K562 (cell line): ENCODE data around the gene VPS33A. TPM values are rescaled to one million over a fixed set of nuclear protein-coding genes. Genes with fewer than 3 reads are reported as not detected.

Experiments used
- ATAC-seq: fragments of 200-7000 bp; cut with Tn5 transposase; 3 replicates; pipeline ENCODE4 v1.9.1; 2020; ENCODE audit warnings: moderate library complexity
- BruUV-seq: library from RNA; stranded (reverse); fragments of 400-500 nt; replicated peaks from 2 replicates; lab custom pipeline; 2021; lab: Mats Ljungman, UMichigan
- CTCF ChIA-PET: fragments of 300-600 bp; formaldehyde crosslinking; extraction: SDS; loops from one replicate; lab custom pipeline; 2021; ENCODE audit warnings: low intra/inter-chr PET ratio; lab: Yijun Ruan, JAX
- POLR2A ChIA-PET: fragments of 300-600, 350-650 bp; sonication (Branson Sonifier 250); formaldehyde crosslinking; extraction: SDS; loops from one replicate; lab custom pipeline; 2021; ENCODE audit warnings: antibody characterized with exemption, inconsistent platforms; lab: Yijun Ruan, JAX
- DNase-seq, 4 experiments: peaks; one replicate each; pipeline versions ENCODE4 v3.0.0 to v3.0.0-alpha.2; 2011 to 2018; ENCODE audit warnings: low spot score in 3 of 4, mixed read lengths in 3 of 4; ENCODE audit errors: extremely low read depth in 1 of 4
- FAIRE-seq: peaks from 2 replicates; lab custom pipeline; 2011; peaks lifted over from hg19 to GRCh38; lab: Jason Lieb, UNC
- H2AFZ ChIP-seq: 2 replicates; pipeline ENCODE4 v1.6.0; 2011; ENCODE audit warnings: low read depth, low read length, control low read depth, inconsistent platforms
- H3K27ac ChIP-seq: fragments of 200-600 bp; 3 replicates; pipeline ENCODE4 v1.8.0; 2011; ENCODE audit warnings: low read depth, mild to moderate bottlenecking, control low read depth, inconsistent platforms, low read length, moderate library complexity, mixed read lengths; ENCODE audit errors: extremely low read depth
- H3K27me3 ChIP-seq, 2 experiments: fragments of 300-600 bp in 1 of 2; 2 replicates in 1 of 2; 3 replicates in 1 of 2; pipeline versions ENCODE4 v1.6.0 to v1.8.0; 2011; ENCODE audit warnings: inconsistent platforms in 2 of 2, low read length in 2 of 2, mild to moderate bottlenecking in 1 of 2, mixed read lengths in 1 of 2, moderate library complexity in 1 of 2; ENCODE audit not compliant: control insufficient read depth in 2 of 2, insufficient read depth in 2 of 2
- H3K36me3 ChIP-seq: fragments of 300-600 bp; 3 replicates; pipeline ENCODE4 v1.8.0; 2011; ENCODE audit warnings: mild to moderate bottlenecking, low read length, inconsistent platforms; ENCODE audit not compliant: control insufficient read depth, insufficient read depth
- H3K4me1 ChIP-seq, 2 experiments: fragments of 200-600 bp in 1 of 2; replicated peaks in 1 of 2; 2 replicates in 1 of 2; 3 replicates in 1 of 2; pipeline versions ENCODE4 v1.5.1 to v1.8.0; 2011; ENCODE audit warnings: inconsistent platforms in 2 of 2, low read length in 2 of 2, mild to moderate bottlenecking in 1 of 2, mixed read lengths in 1 of 2, moderate library complexity in 1 of 2; ENCODE audit not compliant: control insufficient read depth in 2 of 2, insufficient read depth in 2 of 2
- H3K4me2 ChIP-seq: 2 replicates; pipeline ENCODE4 v1.6.1; 2011; ENCODE audit warnings: low read length, control low read depth, inconsistent platforms, mixed read lengths; ENCODE audit not compliant: insufficient read depth
- H3K4me3 ChIP-seq: fragments of 200-600 bp; sonication (generic), shearing (Covaris generic); 2 replicates; pipeline ENCODE4 v1.5.1; 2016; ENCODE audit warnings: control low read depth, inconsistent platforms
- H3K79me2 ChIP-seq: fragments of 200-600 bp; 3 replicates; pipeline ENCODE4 v1.8.0; 2011; ENCODE audit warnings: low read length, inconsistent platforms; ENCODE audit not compliant: control insufficient read depth, insufficient read depth
- H3K9ac ChIP-seq, 2 experiments: 2 replicates each; pipeline versions ENCODE4 v1.6.0 to v1.6.1; 2011; ENCODE audit warnings: low read depth in 2 of 2, low read length in 2 of 2, control low read depth in 1 of 2, inconsistent platforms in 1 of 2, mild to moderate bottlenecking in 1 of 2, mixed read lengths in 1 of 2; ENCODE audit not compliant: insufficient read depth in 1 of 2
- H3K9me1 ChIP-seq: one replicate; pipeline ENCODE4 v1.6.0; 2011; ENCODE audit warnings: inconsistent platforms, mild to moderate bottlenecking, low read length, moderate library complexity; ENCODE audit not compliant: control insufficient read depth, insufficient read depth
- H3K9me3 ChIP-seq: replicated peaks from 2 replicates; pipeline ENCODE4 v1.5.1; 2011; ENCODE audit warnings: low read depth, low read length, inconsistent platforms; ENCODE audit not compliant: control insufficient read depth, insufficient read depth
- H4K20me1 ChIP-seq: replicated peaks from 2 replicates; pipeline ENCODE4 v1.6.1; 2011; ENCODE audit warnings: low read length, inconsistent platforms, mixed read lengths; ENCODE audit not compliant: control insufficient read depth, insufficient read depth
- BMI1 ChIP-seq: fragments of 150-350 bp; IDR thresholded peaks from 2 replicates; pipeline ENCODE4 v1.6.1; 2014; ENCODE audit warnings: low read length
- CHCHD3 ChIP-seq: fragments of 250-450 bp; sonication (Bioruptor Pico); IDR thresholded peaks from 2 replicates; pipeline ENCODE4 v2.1.2; 2022; ENCODE audit warnings: mild to moderate bottlenecking
- CREB1 ChIP-seq, 2 experiments: sonication (generic) in 1 of 2; formaldehyde crosslinking in 1 of 2; IDR thresholded peaks; 2 replicates each; pipeline versions ENCODE4 v1.6.1 to v1.8.0; 2012 to 2022; ENCODE audit warnings: inconsistent platforms in 1 of 2, mild to moderate bottlenecking in 1 of 2, missing genetic modification reagents in 1 of 2, moderate library complexity in 1 of 2
- FOXM1 ChIP-seq, 2 experiments: fragments of 450-650 bp in 1 of 2; sonication (generic) in 1 of 2; formaldehyde crosslinking in 1 of 2; IDR thresholded peaks; 2 replicates each; pipeline versions ENCODE4 v1.6.1 to v1.9.0; 2017 to 2022; ENCODE audit warnings: low read depth in 2 of 2, mild to moderate bottlenecking in 2 of 2, missing genetic modification reagents in 1 of 2, moderate library complexity in 1 of 2
- KLF1 ChIP-seq: fragments of 450-650 bp; IDR thresholded peaks from 2 replicates; pipeline ENCODE4 v1.6.1; 2016; ENCODE audit warnings: missing genetic modification characterization, missing compliant biosample characterization
- MECOM ChIP-seq: fragments of 250-450 bp; sonication (Bioruptor Pico); IDR thresholded peaks from 2 replicates; pipeline ENCODE4 v1.8.0; 2022; ENCODE audit warnings: inconsistent platforms
- SMAD1 ChIP-seq: fragments of 150-350 bp; IDR thresholded peaks from 2 replicates; pipeline ENCODE4 v1.6.1; 2014; ENCODE audit warnings: low read length, low read depth; ENCODE audit not compliant: partially characterized antibody
- STAT5A ChIP-seq: IDR thresholded peaks from 2 replicates; pipeline ENCODE4 v1.6.1; 2012; ENCODE audit warnings: low read length, inconsistent platforms, borderline replicate concordance
- TBL1XR1 ChIP-seq, 2 experiments: IDR thresholded peaks; 2 replicates each; pipeline ENCODE4 v1.6.1; 2012; ENCODE audit warnings: improper control_type of control experiment in 2 of 2, low read length in 2 of 2, mild to moderate bottlenecking in 1 of 2
- TCFL5 ChIP-seq: fragments of 250-450 bp; sonication (Bioruptor Pico); conservative IDR thresholded peaks from 2 replicates; pipeline ENCODE4 v1.6.1; 2021; ENCODE audit warnings: mild to moderate bottlenecking, moderate library complexity, matching md5 sums
- THRB ChIP-seq: fragments of 450-650 bp; formaldehyde crosslinking; conservative IDR thresholded peaks from 2 replicates; pipeline ENCODE4 v1.4.0; 2022; ENCODE audit warnings: mild to moderate bottlenecking, missing genetic modification characterization
- ZNF134 ChIP-seq: fragments of 250-450 bp; sonication (Bioruptor Pico); conservative IDR thresholded peaks from 2 replicates; pipeline ENCODE4 v1.4.0; 2020
- ZNF174 ChIP-seq: fragments of 250-450 bp; sonication (Bioruptor Pico); IDR thresholded peaks from 2 replicates; pipeline ENCODE4 v1.4.0; 2020; ENCODE audit warnings: mild to moderate bottlenecking
- ZNF282 ChIP-seq: sonication (generic); formaldehyde crosslinking; IDR thresholded peaks from 2 replicates; pipeline ENCODE4 v1.8.1; 2023; ENCODE audit warnings: missing genetic modification reagents
- WGBS: fragments of 100-300 bp; shearing (Covaris generic); methylation state at CpG from one replicate; pipeline ENCODE4 v1.1.6; 2016; ENCODE audit warnings: low coverage, mixed read lengths; ENCODE audit not compliant: insufficient coverage; ENCODE audit errors: missing lambda C conversion rate; 5-methylcytosine and 5-hydroxymethylcytosine counted together
- in situ Hi-C: fragments of 300-500 bp; cut with MboI; formaldehyde crosslinking; loops from 4 replicates; pipeline ENCODE4 v1.15.0; 2018; ENCODE audit warnings: inconsistent platforms, mixed read lengths
- intact Hi-C: fragments of 100-400 bp; cut with micrococcal nuclease; formaldehyde crosslinking; loops from 2 replicates; pipeline ENCODE4 v1.14.2; 2022
- polyA plus RNA-seq, 8 experiments: library from polyadenylated mRNA; depleted of rRNA in 4 of 8; stranded (reverse) in 5 of 8; unstranded in 3 of 8; fragments of >200 nt; fragmentation: Nextera tagmentation in 2 of 8; fragmentation: Illumina TruSeq in 1 of 8; extraction: Ambion mirVana in 2 of 8; extraction: Trizol in 1 of 8; gene quantifications; 2 replicates each; pipeline versions ENCODE4 v1.2.1 to v1.2.3, GENCODE V29; 2011 to 2014; ENCODE audit warnings: inconsistent platforms in 1 of 8, missing spikeins in 1 of 8
- total RNA-seq, 7 experiments: library from RNA; depleted of rRNA in 6 of 7; stranded (reverse); fragments of >200 nt in 6 of 7; fragmentation: Illumina TruSeq in 2 of 7; extraction: Trizol in 2 of 7; gene quantifications; 2 replicates each; pipeline versions ENCODE4 v1.2.1 to v1.2.3, GENCODE V29; 2011 to 2021; ENCODE audit warnings: low replicate concordance in 1 of 7

Gene VPS33A
- total and polyA plus RNA-seq, 9 of the 15 experiments (the other 6 are each of a cell fraction or from before 2014, with no cell fraction given): 10.6 to 34.3 (median 25.3) TPM

- H3K27me3 ChIP-seq: no peaks in the 10 kb centered on the region
- H3K4me3 ChIP-seq: no peak overlapping the region
- no peaks in the 10 kb centered on the region for H3K79me2 ChIP-seq
- WGBS: 53% methylated on average over 32 of the region's 34 CpGs
- H3K27ac ChIP-seq: no peak overlapping the region
- no TSS peak for BruUV-seq
- FAIRE-seq (no peak), DNase-seq (peak in 1 of 4 experiments; percentile 8), ATAC-seq (no peak; the same call in 2 of the 3 replicates)
- H3K9me3 ChIP-seq: peaks cover 2% of the 10 kb centered on the region; the same call in 1 of the 2 replicates
- intact Hi-C loops: loop anchor here (2.0 to 5.0 kb wide), 2 partner anchors 33 to 59 kb away; no protein-coding TSS in a partner anchor
- CTCF ChIA-PET: interaction anchor here (1.0 to 2.1 kb wide), 3 partner anchors 13 to 135 kb away, joined by 3 to 19 read pairs (median 8); no protein-coding TSS in a partner anchor
- in situ Hi-C loops: loop anchor here (5.0 kb wide), 1 partner anchor 148 kb away; no protein-coding TSS in a partner anchor
- no peak overlapping the region for H2AFZ ChIP-seq
- no peaks in the 10 kb centered on the region for H4K20me1 ChIP-seq
- no peaks in the 10 kb centered on the region for H3K36me3 ChIP-seq
- TF ChIP-seq MECOM (CRISPR knock-in tag) (no peak), STAT5A (no peak), FOXM1 (IDR thresholded peaks at IDR 0.05; ENCODE audit: low read depth) (no peak), FOXM1 (CRISPR knock-in tag; IDR thresholded peaks at IDR 0.05; ENCODE audit: low read depth) (no peak), SMAD1 (no peak), THRB (CRISPR knock-in tag) (no peak), BMI1 (no peak), TCFL5 (CRISPR knock-in tag) (no peak), KLF1 (tag) (no peak), ZNF282 (CRISPR knock-in tag) (no peak), CHCHD3 (CRISPR knock-in tag) (no peak), ZNF134 (no peak), CREB1 (IDR thresholded peaks at IDR 0.05) (no peak), CREB1 (CRISPR knock-in tag; IDR thresholded peaks at IDR 0.05) (no peak), TBL1XR1 (IDR thresholded peaks at IDR 0.05; ENCODE audit: low read length in 2 of 2) (no peak), ZNF174 (CRISPR knock-in tag) (no peak)
- peaks cover 5 to 19% of the 10 kb centered on the region in 2 experiments; a peak in 4 of 5 replicates for H3K4me1 ChIP-seq
- H3K9ac ChIP-seq: peak overlapping the region in 1 of 2 experiments; percentile 23; a peak in 2 of 4 replicates
- H3K9me1 ChIP-seq: no peaks in the 10 kb centered on the region
- H3K4me2 ChIP-seq: no peak overlapping the region
- POLR2A ChIA-PET: interaction anchor here (1.6 kb wide), 1 partner anchor 93 kb away, joined by 5 read pairs; no protein-coding TSS in a partner anchor
Measured at GRCh38 chr12:122189626-122190475, 76.4 kb downstream of the VPS33A start.
